Activated CD4-positive, alpha-beta T cell treated with anti-CD3 and anti-CD28 coated beads, Interleukin-2, amount 50 U/mL, for 4 hours (primary cell): Measurements from ENCODE around the gene YAP1.
"Not testable (repeated sequence)": the region's sequence is repeated elsewhere in the genome, so short reads cannot be mapped to it uniquely, and the experiment has no call there.

Experiments
- DNase-seq, 2 experiments: peaks; one replicate each; pipeline ENCODE4 v3.0.0-alpha.2; 2020

YAP1 gene

GRCh38 chr11:102244681-102245409 is 134.6 kb downstream of the YAP1 start:
- no peak for DNase-seq

GRCh38 chr11:102251423-102251822 is 141.2 kb downstream of the YAP1 start:
- DNase-seq: no peak

GRCh38 chr11:102252339-102252891 is 142.2 kb downstream of the YAP1 start:
- no peak for DNase-seq

- DNase-seq: no peak
Measured at GRCh38 chr11:102253020-102253715, 142.9 kb downstream of the YAP1 start.

GRCh38 chr11:102254047-102254446 is 143.8 kb downstream of the YAP1 start:
- no peak for DNase-seq

GRCh38 chr11:102256251-102256650 is 146.0 kb downstream of the YAP1 start:
- DNase-seq: no peak

- no peak for DNase-seq
Measured at GRCh38 chr11:102260241-102260640, 150.0 kb downstream of the YAP1 start.

GRCh38 chr11:102263379-102264003 is 153.2 kb downstream of the YAP1 start:
- DNase-seq: no peak

GRCh38 chr11:102264704-102265103 is 154.5 kb downstream of the YAP1 start:
- not testable (repeated sequence) for DNase-seq

- no peak for DNase-seq
Measured at GRCh38 chr11:102266099-102266498, 155.9 kb downstream of the YAP1 start.

- DNase-seq: no peak
Measured at GRCh38 chr11:102267609-102268008, 157.4 kb downstream of the YAP1 start.

GRCh38 chr11:102268083-102268984 is 158.1 kb downstream of the YAP1 start:
- peak; percentile 75 to 77 for DNase-seq

- DNase-seq: no peak
Measured at GRCh38 chr11:102268985-102269470, 158.8 kb downstream of the YAP1 start.

GRCh38 chr11:102269927-102270326 is 159.7 kb downstream of the YAP1 start:
- DNase-seq: no peak

- DNase-seq: no peak
Measured at GRCh38 chr11:102272047-102272824, 162.0 kb downstream of the YAP1 start.

GRCh38 chr11:102274628-102275027 is 164.4 kb downstream of the YAP1 start:
- no peak for DNase-seq

- no peak for DNase-seq
Measured at GRCh38 chr11:102276362-102276761, 166.1 kb downstream of the YAP1 start.

GRCh38 chr11:102276783-102277182 is 166.5 kb downstream of the YAP1 start:
- DNase-seq: no peak

- DNase-seq: no peak
Measured at GRCh38 chr11:102279641-102280170, 169.5 kb downstream of the YAP1 start.

GRCh38 chr11:102280245-102280833 is 170.1 kb downstream of the YAP1 start:
- DNase-seq: no peak
